BJ (cell line): ENCODE measurements around the gene EPHA1. TPM values are rescaled to one million over a fixed set of nuclear protein-coding genes. Genes with fewer than 3 reads are reported as not detected.

Source experiments
- CTCF ChIA-PET: fragments of 350-600 bp; formaldehyde crosslinking; extraction: SDS; loops from one replicate; lab custom pipeline; 2021; ENCODE audit warnings: antibody characterized with exemption, inconsistent platforms; lab: Yijun Ruan, JAX
- POLR2A ChIA-PET: fragments of 300-600 bp; sonication (Branson Sonifier 250); formaldehyde crosslinking; extraction: SDS; loops from one replicate; lab custom pipeline; 2021; ENCODE audit warnings: antibody characterized with exemption; lab: Charles Lee
- DNase-seq: peaks from one replicate; pipeline ENCODE4 v3.0.0-alpha.2; 2011; ENCODE audit warnings: low read depth
- H3K27me3 ChIP-seq: 2 replicates; pipeline ENCODE4 v1.6.0; 2011; ENCODE audit warnings: low read length; ENCODE audit not compliant: control insufficient read depth, insufficient read depth
- H3K36me3 ChIP-seq: 2 replicates; pipeline ENCODE4 v1.5.1; 2011; ENCODE audit warnings: low read length; ENCODE audit not compliant: control insufficient read depth, insufficient read depth
- H3K4me3 ChIP-seq: 2 replicates; pipeline ENCODE4 v1.5.1; 2011; ENCODE audit warnings: low read depth, mild to moderate bottlenecking, control low read depth, low read length
- polyA plus RNA-seq: library from polyadenylated mRNA; depleted of rRNA; stranded (reverse); fragments of >200 nt; gene quantifications from 2 replicates; pipeline ENCODE4 v1.2.3, GENCODE V29; 2011
- TF ChIP-seq, protein P1 (sequence below): IDR thresholded peaks from 2 replicates; pipeline ENCODE4 v1.5.1; 2011; ENCODE audit warnings: low read depth, mild to moderate bottlenecking, control low read depth, inconsistent platforms, low read length, moderate library complexity; ENCODE audit not compliant: insufficient read depth

The EPHA1 gene
- polyA plus RNA-seq, 1 experiment, result 0.05 TPM

DNA sequence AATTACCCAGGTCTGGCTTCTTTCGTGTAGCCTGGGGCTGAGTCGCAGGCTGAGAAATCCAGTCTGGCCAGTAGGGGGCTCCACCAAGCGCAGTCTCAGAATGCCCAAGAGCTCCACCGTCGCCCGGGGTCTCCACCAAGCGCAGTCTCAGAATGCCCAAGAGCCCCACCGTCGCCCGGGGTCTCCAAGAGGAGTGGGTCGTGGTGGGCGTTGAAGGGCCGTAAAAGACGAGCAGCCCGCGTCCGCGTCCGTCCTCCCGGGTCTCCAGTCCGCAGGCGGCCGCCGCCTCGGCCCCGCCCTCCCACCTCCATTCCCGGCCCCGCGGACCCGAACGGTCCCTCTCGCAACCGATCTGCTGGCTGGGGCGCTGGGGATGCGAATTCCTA is 28.4 kb downstream of the EPHA1 start:
- Histone ChIP-seq H3K27me3 (no peaks in the 10 kb centered on the region), H3K36me3 (peaks cover 15% of the 10 kb centered on the region), H3K4me3 (peak overlapping the region; percentile 85)
- TF ChIP-seq, protein P1, sequence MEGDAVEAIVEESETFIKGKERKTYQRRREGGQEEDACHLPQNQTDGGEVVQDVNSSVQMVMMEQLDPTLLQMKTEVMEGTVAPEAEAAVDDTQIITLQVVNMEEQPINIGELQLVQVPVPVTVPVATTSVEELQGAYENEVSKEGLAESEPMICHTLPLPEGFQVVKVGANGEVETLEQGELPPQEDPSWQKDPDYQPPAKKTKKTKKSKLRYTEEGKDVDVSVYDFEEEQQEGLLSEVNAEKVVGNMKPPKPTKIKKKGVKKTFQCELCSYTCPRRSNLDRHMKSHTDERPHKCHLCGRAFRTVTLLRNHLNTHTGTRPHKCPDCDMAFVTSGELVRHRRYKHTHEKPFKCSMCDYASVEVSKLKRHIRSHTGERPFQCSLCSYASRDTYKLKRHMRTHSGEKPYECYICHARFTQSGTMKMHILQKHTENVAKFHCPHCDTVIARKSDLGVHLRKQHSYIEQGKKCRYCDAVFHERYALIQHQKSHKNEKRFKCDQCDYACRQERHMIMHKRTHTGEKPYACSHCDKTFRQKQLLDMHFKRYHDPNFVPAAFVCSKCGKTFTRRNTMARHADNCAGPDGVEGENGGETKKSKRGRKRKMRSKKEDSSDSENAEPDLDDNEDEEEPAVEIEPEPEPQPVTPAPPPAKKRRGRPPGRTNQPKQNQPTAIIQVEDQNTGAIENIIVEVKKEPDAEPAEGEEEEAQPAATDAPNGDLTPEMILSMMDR, result peak; percentile 93
- DNase-seq, result peak; percentile 40
- POLR2A ChIA-PET, result interaction anchor here (0.5 to 1.0 kb wide), 5 partner anchors 11 to 364 kb away, joined by 3 to 16 read pairs (median 3); no protein-coding TSS in a partner anchor
- CTCF ChIA-PET, result interaction anchor here (0.6 to 3.4 kb wide), 22 partner anchors 10 to 367 kb away, joined by 3 to 30 read pairs (median 4); partner anchors contain the start of genes CASP2 and EPHA1

DNA sequence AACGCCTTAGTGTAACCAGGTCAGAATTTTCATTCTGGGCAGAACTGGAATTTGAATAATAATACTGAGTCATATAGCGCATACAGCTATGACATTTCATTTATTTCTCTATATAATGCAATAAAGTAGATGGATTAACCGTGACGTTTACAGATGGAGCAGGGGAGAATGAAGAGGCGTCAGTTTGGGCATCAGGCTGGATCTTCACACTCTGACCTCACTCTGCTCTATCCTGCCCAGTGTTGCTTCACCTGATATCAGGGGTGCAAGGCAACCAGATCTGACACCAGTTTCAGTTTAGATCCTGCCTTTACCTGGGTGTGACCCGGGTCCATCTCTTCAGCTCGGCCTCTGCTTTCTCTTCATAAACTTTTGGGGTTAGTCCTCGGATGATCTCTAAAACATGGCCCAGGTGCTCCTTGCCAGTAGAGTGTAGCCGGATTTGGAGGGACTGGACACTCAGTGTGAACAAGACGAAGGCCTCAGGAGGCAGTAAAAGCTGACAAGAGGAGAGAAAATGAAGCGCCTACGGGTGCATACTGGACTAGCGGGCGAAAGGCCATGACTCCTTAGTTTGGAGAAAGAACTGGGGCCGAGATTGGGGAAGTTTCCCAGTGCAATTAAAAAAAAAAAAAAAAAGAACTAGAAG is 28.9 kb downstream of the EPHA1 start:
- ChIA-PET CTCF (interaction anchor here (0.8 to 3.4 kb wide), 19 partner anchors 10 to 140 kb away, joined by 3 to 30 read pairs (median 4); partner anchors contain the start of gene EPHA1), POLR2A (interaction anchor here (0.5 to 1.0 kb wide), 5 partner anchors 11 to 363 kb away, joined by 3 to 16 read pairs (median 3); no protein-coding TSS in a partner anchor)
- TF ChIP-seq, protein P1, result no peak
- Histone ChIP-seq H3K36me3 (peaks cover 12% of the 10 kb centered on the region), H3K27me3 (no peaks in the 10 kb centered on the region), H3K4me3 (peak overlapping the region; percentile 85)
- no peak for DNase-seq

DNA sequence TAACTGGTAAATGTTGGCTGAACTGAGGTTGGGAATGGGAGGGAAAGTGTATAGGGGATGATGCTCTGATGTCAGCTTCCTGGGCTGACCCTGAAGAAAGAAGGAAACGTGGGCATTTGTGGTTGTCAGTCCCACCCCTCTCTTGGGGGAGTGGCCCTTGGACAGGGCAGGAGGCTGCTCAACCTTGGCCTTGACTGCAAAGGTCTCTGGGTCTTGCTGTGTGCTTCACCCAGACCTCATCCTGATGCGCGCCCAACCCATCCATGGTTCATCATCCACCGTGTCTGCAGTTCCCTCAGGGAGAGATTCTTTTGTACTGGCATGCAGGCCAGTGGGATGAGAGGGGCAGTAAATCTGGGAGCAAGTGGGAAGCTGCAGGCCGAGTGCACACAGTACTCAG is 32.3 kb downstream of the EPHA1 start:
- CTCF ChIA-PET, result interaction anchor here (2.1 kb wide), 1 partner anchor 12 kb away, joined by 8 read pairs; no protein-coding TSS in a partner anchor
- H3K4me3 ChIP-seq, result no peak overlapping the region
- POLR2A ChIA-PET, result no interaction called here
- H3K27me3 ChIP-seq, result no peaks in the 10 kb centered on the region
- TF ChIP-seq, protein P1, result no peak
- no peak for DNase-seq
- H3K36me3 ChIP-seq, result no peaks in the 10 kb centered on the region

DNA sequence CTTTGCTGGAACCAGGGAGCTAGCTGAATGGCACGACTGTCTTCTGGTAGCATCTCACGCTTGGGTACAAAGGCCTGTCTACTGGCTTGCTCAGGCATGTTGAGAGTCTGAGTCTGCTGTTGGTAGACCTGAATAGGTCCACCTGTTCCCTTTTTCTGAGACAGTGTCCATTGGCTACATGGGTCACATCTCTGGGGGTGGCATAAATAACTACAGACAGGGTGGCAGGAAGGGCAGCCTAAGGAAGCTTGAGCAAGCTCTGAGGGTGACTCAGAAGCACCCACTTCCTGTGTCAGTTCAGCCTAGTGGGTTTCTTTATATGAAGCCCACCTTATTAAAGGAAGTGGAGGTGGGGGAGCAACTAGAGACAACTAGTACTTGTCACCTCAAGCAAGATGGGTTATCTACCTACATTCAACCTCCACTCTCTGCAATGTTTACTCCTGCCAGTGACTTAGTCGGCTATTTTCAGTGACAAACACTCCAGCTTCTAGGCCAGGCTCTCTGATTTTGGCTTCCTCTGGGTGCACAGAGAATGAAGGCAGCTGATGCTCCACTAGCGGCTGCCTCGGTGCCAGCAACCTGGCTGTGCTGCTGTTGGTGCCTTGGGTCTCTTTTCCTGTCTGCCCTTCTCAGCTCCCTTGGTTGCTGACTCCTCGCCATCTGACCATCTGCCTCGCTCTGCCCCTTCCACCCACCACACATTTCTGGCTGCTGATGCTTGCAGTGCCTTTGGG is 33.2 kb downstream of the EPHA1 start:
- ChIA-PET CTCF (interaction anchor here (0.6 to 2.1 kb wide), 4 partner anchors 9 to 40 kb away, joined by 3 to 8 read pairs (median 3); no protein-coding TSS in a partner anchor), POLR2A (no interaction called here)
- Histone ChIP-seq H3K4me3 (no peak overlapping the region), H3K36me3 (no peaks in the 10 kb centered on the region), H3K27me3 (no peaks in the 10 kb centered on the region)
- TF ChIP-seq, protein P1, result no peak
- DNase-seq, result no peak

DNA sequence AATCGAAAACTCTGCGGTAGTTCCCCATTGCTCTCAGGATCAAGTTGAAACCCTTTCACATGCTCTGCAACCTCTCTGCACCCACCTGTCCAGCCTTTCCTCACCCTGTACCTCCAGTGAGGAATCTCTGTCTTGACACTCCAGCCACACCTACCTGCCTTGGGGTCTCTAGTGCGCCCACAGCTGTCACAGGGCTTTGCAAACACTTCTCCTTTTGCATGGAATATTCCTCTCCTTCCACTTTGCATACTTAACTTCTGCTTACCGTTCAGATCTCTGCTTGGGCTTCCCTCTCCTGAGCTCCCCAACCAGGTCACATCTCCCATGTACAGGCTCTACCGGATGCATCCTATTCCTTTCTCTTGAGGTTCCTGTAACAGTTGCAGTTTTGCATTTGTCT is 34.1 kb downstream of the EPHA1 start:
- CTCF ChIA-PET, result interaction anchor here (0.8 to 2.1 kb wide), 3 partner anchors 10 to 37 kb away, joined by 3 to 8 read pairs (median 3); no protein-coding TSS in a partner anchor
- no peaks in the 10 kb centered on the region for H3K36me3 ChIP-seq
- TF ChIP-seq, protein P1, result no peak
- POLR2A ChIA-PET, result no interaction called here
- H3K4me3 ChIP-seq, result no peak overlapping the region
- no peaks in the 10 kb centered on the region for H3K27me3 ChIP-seq
- DNase-seq, result no peak
